ENCODE results near the gene ODF4. TPM values are rescaled to one million over a fixed set of nuclear protein-coding genes. Genes with fewer than 3 reads are reported as not detected.

The ODF4 gene
- total and polyA plus RNA-seq, 2 of the 4 experiments (the other 2 are of a cell fraction): not detected

DNA sequence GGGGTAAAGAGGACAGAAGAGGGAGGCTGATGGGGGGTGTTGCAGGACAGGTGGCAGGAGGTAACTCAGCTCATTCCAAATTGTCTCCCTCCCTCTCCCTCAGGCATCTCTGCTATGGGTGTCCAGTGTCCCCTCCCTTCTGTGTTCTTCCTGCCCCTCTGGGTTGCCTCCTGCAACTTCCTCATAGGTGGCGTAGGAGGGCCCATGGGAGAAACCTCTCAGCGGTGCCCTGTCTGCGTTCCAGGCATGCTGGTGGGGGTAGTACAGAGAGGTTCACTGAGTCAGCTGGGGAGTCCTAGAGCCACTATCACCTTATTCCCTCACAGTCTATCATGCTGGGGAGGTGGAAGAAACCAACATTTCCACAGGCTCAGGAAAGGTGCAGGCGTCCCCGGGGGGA, 14.7 kb upstream of the ODF4 start:
- H3K4me1 ChIP-seq (ENCODE audit: control insufficient read depth, insufficient read depth, low read length): peaks cover 2% of the 10 kb centered on the region; the same call in 1 of the 2 replicates
- POLR2A ChIA-PET (ENCODE audit: unreplicated experiment): no interaction called here
- H3K23ac ChIP-seq (ENCODE audit: low read depth, low read length): no peak overlapping the region
- CTCF ChIA-PET: no interaction called here
- H2BK5ac ChIP-seq (ENCODE audit: low read depth, low read length, poor library complexity, severe bottlenecking): no peak overlapping the region
- no TSS peak for BruUV-seq (replicated peaks)
- H3K14ac ChIP-seq (replicated peaks; ENCODE audit: low read depth, low read length): no peak overlapping the region
- H3K4ac ChIP-seq (ENCODE audit: low read depth, low read length): no peak overlapping the region
- H2BK120ac ChIP-seq (ENCODE audit: low read depth, low read length): no peak overlapping the region
- H3K4me3 ChIP-seq (ENCODE audit: insufficient read depth, low read depth, low read length): no peak overlapping the region
- no peak overlapping the region for H3K9ac ChIP-seq (ENCODE audit: low read depth, low read length)
- dilution Hi-C loops (cut with HindIII; ENCODE audit: low sequenced_read_pairs, unreplicated experiment) (no loop called here), intact Hi-C loops (cut with micrococcal nuclease) (no loop called here), in situ Hi-C loops (cut with MboI; ENCODE audit: low sequenced_read_pairs) (loop anchor here (25.0 kb wide), 1 partner anchor 238 kb away; the partner anchor contains the start of gene ALOX12B)
- peaks cover 20% of the 10 kb centered on the region; the same call in 1 of the 2 replicates for H3K27me3 ChIP-seq (ENCODE audit: control insufficient read depth, insufficient read depth, low read length)
- H3K27ac ChIP-seq (ENCODE audit: insufficient read depth, low read length): no peak overlapping the region
- H2BK15ac ChIP-seq (ENCODE audit: low read depth, low read length): no peak overlapping the region
- H2AFZ ChIP-seq (replicated peaks; ENCODE audit: low read length, poor library complexity): no peak overlapping the region
- H3K18ac ChIP-seq (ENCODE audit: low read depth, low read length): no peak overlapping the region
- no peak overlapping the region for H4K8ac ChIP-seq (ENCODE audit: low read depth in 2 of 2, low read length in 2 of 2)
- H3K4me2 ChIP-seq (ENCODE audit: low read depth, low read length): no peak overlapping the region
- DNase-seq (no peak), ATAC-seq (ENCODE audit: low read depth) (no peak)
- H3K56ac ChIP-seq (ENCODE audit: extremely low read depth, insufficient read depth, low read length): no peak overlapping the region
- no peaks in the 10 kb centered on the region for H3K36me3 ChIP-seq (ENCODE audit: control insufficient read depth, insufficient read depth, low read length)
- no peaks in the 10 kb centered on the region for H4K20me1 ChIP-seq (ENCODE audit: insufficient read depth, low read length)
- H2AK9ac ChIP-seq (replicated peaks; ENCODE audit: low read depth, low read length, poor library complexity): no peak overlapping the region
- H2BK20ac ChIP-seq (ENCODE audit: low read depth, low read length): no peak overlapping the region
- H4K5ac ChIP-seq (ENCODE audit: low read depth, low read length): no peak overlapping the region
- no peak overlapping the region for H4K91ac ChIP-seq (ENCODE audit: insufficient read depth, low read depth, low read length)
- H3K79me1 ChIP-seq (ENCODE audit: low read depth in 1 of 2, low read length in 2 of 2): no peaks in the 10 kb centered on the region
- H3K9me1 ChIP-seq (ENCODE audit: insufficient read depth, low read length): no peaks in the 10 kb centered on the region
- no peak overlapping the region for H2AK5ac ChIP-seq (ENCODE audit: low read depth, low read length)
- WGBS, 2 experiments (ENCODE audit: extremely low coverage in 2 of 2, insufficient read length in 1 of 2): no CpG with 5 or more reads among the region's 5 CpGs
- no peak for TF ChIP-seq CHD1 (IDR thresholded peaks at IDR 0.05; ENCODE audit: low read depth, low read length)
- no peak for TF ChIP-seq BHLHE40 (IDR thresholded peaks at IDR 0.05; ENCODE audit: low read depth, low read length)
- no peak for TF ChIP-seq RAD21 (IDR thresholded peaks at IDR 0.05; ENCODE audit: low read length)
- TF ChIP-seq USF2 (IDR thresholded peaks at IDR 0.05; ENCODE audit: low read depth, low read length): no peak
- no peak for TF ChIP-seq MAFK (IDR thresholded peaks at IDR 0.05; ENCODE audit: low read depth, low read length)
- no peak for TF ChIP-seq CTCF (conservative IDR thresholded peaks at IDR 0.05; ENCODE audit: low read depth, low read length)
- H3K9me3 ChIP-seq (ENCODE audit: control insufficient read depth, insufficient read depth, low read length): 0 out of 2 replicates have a peak, but pooled peaks cover 2% of the 10 kb centered on the region
